GM12878 (cell line): Measurements from ENCODE around the gene USP10. TPM values are rescaled to one million over a fixed set of nuclear protein-coding genes. Genes with fewer than 3 reads are reported as not detected.

Experiments used
- BACH1 ChIP-seq: fragments of 450-650 bp; IDR thresholded peaks from 2 replicates; pipeline ENCODE4 v1.6.1; 2017; ENCODE audit warnings: mild to moderate bottlenecking, borderline replicate concordance
- BHLHE40 ChIP-seq, 2 experiments: fragments of 450-650 bp in 1 of 2; IDR thresholded peaks; 2 replicates each; pipeline ENCODE4 v1.6.1; 2011 to 2017; ENCODE audit warnings: low read depth in 2 of 2, borderline replicate concordance in 1 of 2, improper control_type of control experiment in 1 of 2, low read length in 1 of 2, mild to moderate bottlenecking in 1 of 2
- BMI1 ChIP-seq: fragments of 450-650 bp; IDR thresholded peaks from 2 replicates; pipeline ENCODE4 v1.6.1; 2016; ENCODE audit warnings: mild to moderate bottlenecking, moderate library complexity, borderline replicate concordance
- CREM ChIP-seq: IDR thresholded peaks from 2 replicates; pipeline ENCODE4 v1.6.1; 2014; ENCODE audit warnings: antibody characterized with exemption, low read depth
- EED ChIP-seq: sonication (generic); IDR thresholded peaks from 2 replicates; pipeline ENCODE4 v1.6.1; 2016; ENCODE audit warnings: antibody characterized with exemption, low read depth
- FOS ChIP-seq: IDR thresholded peaks from 3 replicates; pipeline ENCODE4 v1.6.1; 2011; ENCODE audit warnings: borderline replicate concordance; ENCODE audit not compliant: insufficient read length; ENCODE audit errors: extremely low read depth
- IKZF1 ChIP-seq: fragments of 450-650 bp; conservative IDR thresholded peaks from 2 replicates; pipeline ENCODE4 v1.6.1; 2017; ENCODE audit warnings: antibody characterized with exemption, mild to moderate bottlenecking
- IKZF2 ChIP-seq, 2 experiments: fragments of 450-650 bp; IDR thresholded peaks; 2 replicates each; pipeline ENCODE4 v1.6.1; 2017; ENCODE audit warnings: mild to moderate bottlenecking in 2 of 2, moderate library complexity in 2 of 2
- KLF5 ChIP-seq: fragments of 450-650 bp; IDR thresholded peaks from 2 replicates; pipeline ENCODE4 v1.6.1; 2014; ENCODE audit warnings: mild to moderate bottlenecking; ENCODE audit not compliant: partially characterized antibody
- MEF2A ChIP-seq: IDR thresholded peaks from 2 replicates; pipeline ENCODE4 v1.6.1; 2011; ENCODE audit warnings: low read depth, mild to moderate bottlenecking, low read length, moderate library complexity; ENCODE audit not compliant: insufficient read depth
- MTA2 ChIP-seq: fragments of 450-650 bp; IDR thresholded peaks from 2 replicates; pipeline ENCODE4 v1.6.1; 2016; ENCODE audit warnings: low read depth, mild to moderate bottlenecking, moderate library complexity
- MTA3 ChIP-seq: IDR thresholded peaks from 2 replicates; pipeline ENCODE4 v1.6.1; 2012; ENCODE audit warnings: low read length, inconsistent platforms, borderline replicate concordance
- NBN ChIP-seq: fragments of 450-650 bp; IDR thresholded peaks from 2 replicates; pipeline ENCODE4 v1.6.1; 2016
- POU2F2 ChIP-seq: IDR thresholded peaks from 3 replicates; pipeline ENCODE4 v1.6.1; 2011; ENCODE audit warnings: low read depth, mild to moderate bottlenecking, low read length, borderline replicate concordance
- SPI1 ChIP-seq: IDR thresholded peaks from 2 replicates; pipeline ENCODE4 v1.6.1; 2011; ENCODE audit warnings: low read depth, mild to moderate bottlenecking, low read length, moderate library complexity, borderline replicate concordance; ENCODE audit not compliant: insufficient read depth
- STAT1 ChIP-seq: fragments of 450-650 bp; conservative IDR thresholded peaks from 2 replicates; pipeline ENCODE4 v1.6.1; 2014; ENCODE audit warnings: antibody characterized with exemption, mild to moderate bottlenecking
- polyA plus RNA-seq, 11 experiments: library from polyadenylated mRNA; depleted of rRNA in 4 of 11; unstranded in 6 of 11; stranded (reverse) in 5 of 11; fragments of >200 nt; fragmentation: Nextera tagmentation in 4 of 11; fragmentation: Illumina TruSeq in 1 of 11; extraction: Ambion mirVana in 4 of 11; extraction: Trizol in 1 of 11; gene quantifications; 1 replicate in 1 of 11; 2 replicates in 10 of 11; pipeline versions ENCODE4 v1.2.1 to v1.2.3, GENCODE V29; 2011 to 2016; ENCODE audit warnings: inconsistent platforms in 2 of 11, missing spikeins in 2 of 11, low read depth in 1 of 11
- total RNA-seq, 4 experiments: library from RNA; depleted of rRNA in 3 of 4; stranded (reverse); fragments of >200 nt in 3 of 4; fragmentation: Illumina TruSeq in 1 of 4; extraction: Trizol in 1 of 4; gene quantifications; 2 replicates each; pipeline versions ENCODE4 v1.2.1 to v1.2.3, GENCODE V29; 2013 to 2021
- TF ChIP-seq, protein P1 (sequence below): fragments of 450-650 bp; IDR thresholded peaks from 2 replicates; pipeline ENCODE4 v1.6.1; 2016; ENCODE audit warnings: mild to moderate bottlenecking
- TF ChIP-seq, protein P2 (sequence below): fragments of 450-650 bp; IDR thresholded peaks from 2 replicates; pipeline ENCODE4 v1.6.1; 2018; ENCODE audit warnings: mild to moderate bottlenecking, low read depth, moderate library complexity; ENCODE audit not compliant: partially characterized antibody
- TF ChIP-seq, protein P3 (sequence below): IDR thresholded peaks from 2 replicates; pipeline ENCODE4 v1.6.1; 2012; ENCODE audit warnings: low read depth, low read length, improper control_type of control experiment
- TF ChIP-seq, protein P4 (sequence below): fragments of 450-650 bp; IDR thresholded peaks from 2 replicates; pipeline ENCODE4 v1.6.1; 2016; ENCODE audit warnings: mild to moderate bottlenecking, moderate library complexity, borderline replicate concordance

The USP10 gene
- total and polyA plus RNA-seq, 10 of the 15 experiments (the other 5 are each of a cell fraction or from before 2014, with no cell fraction given): 46.1 to 160 (median 105) TPM

DNA sequence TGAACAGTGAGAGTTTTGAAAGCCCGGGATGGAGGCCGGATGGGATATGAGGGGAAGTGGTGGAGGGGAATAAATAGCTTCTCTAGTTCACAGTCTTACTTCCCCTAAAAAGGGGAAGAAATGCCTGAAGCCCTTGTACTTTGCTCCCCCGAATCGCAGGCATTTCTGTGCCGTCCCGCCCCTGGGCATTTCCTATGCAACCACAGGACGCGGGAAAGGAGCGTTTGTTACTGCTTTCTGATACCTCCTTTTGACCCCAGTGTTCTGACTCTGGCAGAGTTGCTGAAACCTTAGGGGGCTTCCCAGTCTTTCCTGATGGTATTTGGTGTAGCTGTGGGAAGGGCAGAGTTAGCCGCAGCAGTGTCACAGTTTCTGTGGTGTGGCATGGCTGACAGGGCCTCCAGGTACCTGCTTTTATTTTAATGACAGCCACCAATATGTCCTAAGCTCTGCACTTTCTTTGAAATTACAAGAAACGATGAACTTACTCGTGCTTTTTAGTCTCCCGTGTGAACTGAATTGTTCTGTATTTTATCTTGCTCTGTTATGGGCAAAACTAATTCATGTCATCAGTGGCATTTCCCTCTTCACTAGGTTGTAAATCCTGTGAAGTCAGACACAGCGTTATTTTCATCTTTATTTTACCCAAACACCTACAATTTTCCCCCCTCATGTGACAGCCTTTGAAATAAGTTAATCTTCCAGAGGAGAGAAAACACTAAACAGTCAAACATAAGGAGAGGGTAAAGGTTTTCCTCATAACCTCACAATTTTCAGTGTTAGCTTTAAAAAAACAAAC, 27.1 kb downstream of the USP10 start (continued):
- peak; percentile 3 to 41; a peak in 1 of 4 replicates for TF ChIP-seq BHLHE40 (IDR thresholded peaks at IDR 0.05; ENCODE audit: borderline replicate concordance in 1 of 2, low read depth in 2 of 2, low read length in 1 of 2)
- no peak for TF ChIP-seq FOS
- TF ChIP-seq, protein P1, sequence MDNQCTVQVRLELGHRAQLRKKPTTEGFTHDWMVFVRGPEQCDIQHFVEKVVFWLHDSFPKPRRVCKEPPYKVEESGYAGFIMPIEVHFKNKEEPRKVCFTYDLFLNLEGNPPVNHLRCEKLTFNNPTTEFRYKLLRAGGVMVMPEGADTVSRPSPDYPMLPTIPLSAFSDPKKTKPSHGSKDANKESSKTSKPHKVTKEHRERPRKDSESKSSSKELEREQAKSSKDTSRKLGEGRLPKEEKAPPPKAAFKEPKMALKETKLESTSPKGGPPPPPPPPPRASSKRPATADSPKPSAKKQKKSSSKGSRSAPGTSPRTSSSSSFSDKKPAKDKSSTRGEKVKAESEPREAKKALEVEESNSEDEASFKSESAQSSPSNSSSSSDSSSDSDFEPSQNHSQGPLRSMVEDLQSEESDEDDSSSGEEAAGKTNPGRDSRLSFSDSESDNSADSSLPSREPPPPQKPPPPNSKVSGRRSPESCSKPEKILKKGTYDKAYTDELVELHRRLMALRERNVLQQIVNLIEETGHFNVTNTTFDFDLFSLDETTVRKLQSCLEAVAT: 0 out of 2 replicates have a peak, but pooled peaks have one; percentile 55
- peak; percentile 36 for TF ChIP-seq KLF5
- TF ChIP-seq IKZF1: peak; percentile 99
- TF ChIP-seq, protein P2, sequence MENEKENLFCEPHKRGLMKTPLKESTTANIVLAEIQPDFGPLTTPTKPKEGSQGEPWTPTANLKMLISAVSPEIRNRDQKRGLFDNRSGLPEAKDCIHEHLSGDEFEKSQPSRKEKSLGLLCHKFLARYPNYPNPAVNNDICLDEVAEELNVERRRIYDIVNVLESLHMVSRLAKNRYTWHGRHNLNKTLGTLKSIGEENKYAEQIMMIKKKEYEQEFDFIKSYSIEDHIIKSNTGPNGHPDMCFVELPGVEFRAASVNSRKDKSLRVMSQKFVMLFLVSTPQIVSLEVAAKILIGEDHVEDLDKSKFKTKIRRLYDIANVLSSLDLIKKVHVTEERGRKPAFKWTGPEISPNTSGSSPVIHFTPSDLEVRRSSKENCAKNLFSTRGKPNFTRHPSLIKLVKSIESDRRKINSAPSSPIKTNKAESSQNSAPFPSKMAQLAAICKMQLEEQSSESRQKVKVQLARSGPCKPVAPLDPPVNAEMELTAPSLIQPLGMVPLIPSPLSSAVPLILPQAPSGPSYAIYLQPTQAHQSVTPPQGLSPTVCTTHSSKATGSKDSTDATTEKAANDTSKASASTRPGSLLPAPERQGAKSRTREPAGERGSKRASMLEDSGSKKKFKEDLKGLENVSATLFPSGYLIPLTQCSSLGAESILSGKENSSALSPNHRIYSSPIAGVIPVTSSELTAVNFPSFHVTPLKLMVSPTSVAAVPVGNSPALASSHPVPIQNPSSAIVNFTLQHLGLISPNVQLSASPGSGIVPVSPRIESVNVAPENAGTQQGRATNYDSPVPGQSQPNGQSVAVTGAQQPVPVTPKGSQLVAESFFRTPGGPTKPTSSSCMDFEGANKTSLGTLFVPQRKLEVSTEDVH: peak; percentile 91
- TF ChIP-seq BACH1: no peak; the same call in 1 of the 2 replicates
- TF ChIP-seq STAT1: 0 out of 2 replicates have a peak, but pooled peaks have one; percentile 21
- peak; percentile 72; the same call in 1 of the 2 replicates for TF ChIP-seq MTA3
- TF ChIP-seq, protein P3, sequence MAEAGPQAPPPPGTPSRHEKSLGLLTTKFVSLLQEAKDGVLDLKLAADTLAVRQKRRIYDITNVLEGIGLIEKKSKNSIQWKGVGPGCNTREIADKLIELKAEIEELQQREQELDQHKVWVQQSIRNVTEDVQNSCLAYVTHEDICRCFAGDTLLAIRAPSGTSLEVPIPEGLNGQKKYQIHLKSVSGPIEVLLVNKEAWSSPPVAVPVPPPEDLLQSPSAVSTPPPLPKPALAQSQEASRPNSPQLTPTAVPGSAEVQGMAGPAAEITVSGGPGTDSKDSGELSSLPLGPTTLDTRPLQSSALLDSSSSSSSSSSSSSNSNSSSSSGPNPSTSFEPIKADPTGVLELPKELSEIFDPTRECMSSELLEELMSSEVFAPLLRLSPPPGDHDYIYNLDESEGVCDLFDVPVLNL: 0 out of 2 replicates have a peak, but pooled peaks have one; percentile 24
- peak; percentile 15; the same call in 1 of the 2 replicates for TF ChIP-seq CREM
- TF ChIP-seq, protein P4, sequence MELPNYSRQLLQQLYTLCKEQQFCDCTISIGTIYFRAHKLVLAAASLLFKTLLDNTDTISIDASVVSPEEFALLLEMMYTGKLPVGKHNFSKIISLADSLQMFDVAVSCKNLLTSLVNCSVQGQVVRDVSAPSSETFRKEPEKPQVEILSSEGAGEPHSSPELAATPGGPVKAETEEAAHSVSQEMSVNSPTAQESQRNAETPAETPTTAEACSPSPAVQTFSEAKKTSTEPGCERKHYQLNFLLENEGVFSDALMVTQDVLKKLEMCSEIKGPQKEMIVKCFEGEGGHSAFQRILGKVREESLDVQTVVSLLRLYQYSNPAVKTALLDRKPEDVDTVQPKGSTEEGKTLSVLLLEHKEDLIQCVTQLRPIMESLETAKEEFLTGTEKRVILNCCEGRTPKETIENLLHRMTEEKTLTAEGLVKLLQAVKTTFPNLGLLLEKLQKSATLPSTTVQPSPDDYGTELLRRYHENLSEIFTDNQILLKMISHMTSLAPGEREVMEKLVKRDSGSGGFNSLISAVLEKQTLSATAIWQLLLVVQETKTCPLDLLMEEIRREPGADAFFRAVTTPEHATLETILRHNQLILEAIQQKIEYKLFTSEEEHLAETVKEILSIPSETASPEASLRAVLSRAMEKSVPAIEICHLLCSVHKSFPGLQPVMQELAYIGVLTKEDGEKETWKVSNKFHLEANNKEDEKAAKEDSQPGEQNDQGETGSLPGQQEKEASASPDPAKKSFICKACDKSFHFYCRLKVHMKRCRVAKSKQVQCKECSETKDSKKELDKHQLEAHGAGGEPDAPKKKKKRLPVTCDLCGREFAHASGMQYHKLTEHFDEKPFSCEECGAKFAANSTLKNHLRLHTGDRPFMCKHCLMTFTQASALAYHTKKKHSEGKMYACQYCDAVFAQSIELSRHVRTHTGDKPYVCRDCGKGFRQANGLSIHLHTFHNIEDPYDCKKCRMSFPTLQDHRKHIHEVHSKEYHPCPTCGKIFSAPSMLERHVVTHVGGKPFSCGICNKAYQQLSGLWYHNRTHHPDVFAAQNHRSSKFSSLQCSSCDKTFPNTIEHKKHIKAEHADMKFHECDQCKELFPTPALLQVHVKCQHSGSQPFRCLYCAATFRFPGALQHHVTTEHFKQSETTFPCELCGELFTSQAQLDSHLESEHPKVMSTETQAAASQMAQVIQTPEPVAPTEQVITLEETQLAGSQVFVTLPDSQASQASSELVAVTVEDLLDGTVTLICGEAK: no peak
- 0 out of 2 replicates have a peak, but pooled peaks have one; percentile 5 for TF ChIP-seq MEF2A
- peak; percentile 6; the same call in 1 of the 3 replicates for TF ChIP-seq POU2F2
- TF ChIP-seq EED: peak; percentile 98
- peak; percentile 80 for TF ChIP-seq MTA2
- peak; percentile 36 for TF ChIP-seq BMI1
- TF ChIP-seq IKZF2 (IDR thresholded peaks at IDR 0.05): peak; percentile 99
- TF ChIP-seq NBN: peak; percentile 87; the same call in 1 of the 2 replicates
- TF ChIP-seq SPI1: peak; percentile 68
